Lung (tissue), 10 donors: ENCODE data around the gene BMP8B. TPM values are rescaled to one million over a fixed set of nuclear protein-coding genes. Genes with fewer than 3 reads are reported as not detected.
"Not testable (repeated sequence)": the region's sequence is repeated elsewhere in the genome, so short reads cannot be mapped to it uniquely, and the experiment has no call there.

ENCODE experiments used
- ATAC-seq: fragments of 200-7000 bp; cut with Tn5 transposase; one replicate; pipeline ENCODE4 v1.9.1; 2020; ENCODE audit warnings: moderate number of reproducible peaks; ENCODE audit not compliant: insufficient read depth, low FRiP score
- DNase-seq, 3 donors: peaks; one replicate each; pipeline ENCODE4 v3.0.0-alpha.2; 2013 to 2017
- H3K27ac ChIP-seq, 2 donors: one replicate each; pipeline ENCODE4 v1.5.1; 2013; ENCODE audit warnings: mild to moderate bottlenecking in 2 of 2, moderate library complexity in 2 of 2, control low read depth in 1 of 2, inconsistent platforms in 1 of 2, low read depth in 1 of 2, low read length in 1 of 2
- H3K27me3 ChIP-seq, 3 donors: one replicate each; pipeline ENCODE4 v1.5.1; 2013; ENCODE audit warnings: low read length in 2 of 3; ENCODE audit not compliant: control insufficient read depth in 3 of 3, insufficient read depth in 3 of 3
- H3K36me3 ChIP-seq, 4 donors: one replicate each; pipeline ENCODE4 v1.5.1; 2013; ENCODE audit warnings: low read length in 4 of 4, mild to moderate bottlenecking in 1 of 4, moderate library complexity in 1 of 4; ENCODE audit not compliant: control insufficient read depth in 4 of 4, insufficient read depth in 4 of 4
- H3K4me1 ChIP-seq, 5 donors: one replicate each; pipeline ENCODE4 v1.5.1; 2013; ENCODE audit warnings: low read length in 5 of 5, mild to moderate bottlenecking in 2 of 5, moderate library complexity in 1 of 5; ENCODE audit not compliant: control insufficient read depth in 5 of 5, insufficient read depth in 5 of 5
- H3K4me3 ChIP-seq: one replicate; pipeline ENCODE4 v1.5.1; 2013; ENCODE audit warnings: mild to moderate bottlenecking, control low read depth, moderate library complexity
- H3K9ac ChIP-seq, 2 donors: one replicate each; pipeline ENCODE4 v1.5.1; 2013; ENCODE audit warnings: low read length in 2 of 2, control low read depth in 1 of 2; ENCODE audit not compliant: insufficient read depth in 1 of 2
- H3K9me3 ChIP-seq, 4 donors: one replicate each; pipeline ENCODE4 v1.5.1; 2013; ENCODE audit warnings: low read length in 3 of 4, mild to moderate bottlenecking in 1 of 4, moderate library complexity in 1 of 4; ENCODE audit not compliant: control insufficient read depth in 4 of 4, insufficient read depth in 3 of 4
- WGBS, 2 donors: extraction: QIAGEN DNeasy Blood & Tissue Kit; methylation state at CpG; one replicate each; pipeline ENCODE4 v1.1.7; 2013; 5-methylcytosine and 5-hydroxymethylcytosine counted together
- polyA plus RNA-seq, 2 donors: library from polyadenylated mRNA; stranded (reverse); fragments of 200-250 nt; gene quantifications; one replicate each; pipeline ENCODE4 v1.2.1, GENCODE V29; 2013
- total RNA-seq, 2 donors: library from RNA; depleted of rRNA in 1 of 2; stranded (reverse); fragments of >200 nt in 1 of 2; gene quantifications; one replicate each; pipeline ENCODE4 v1.2.1, GENCODE V29; 2014 to 2021
- donor health status: Bipolar disorder and iron deficiency.
- donor health status: healthy.
- donor health status: DM: yes; HTN: yes; CAD: no.

The BMP8B gene
- total and polyA plus RNA-seq, 4 donors, result 0.63 to 4.9 (median 0.90) TPM

DNA sequence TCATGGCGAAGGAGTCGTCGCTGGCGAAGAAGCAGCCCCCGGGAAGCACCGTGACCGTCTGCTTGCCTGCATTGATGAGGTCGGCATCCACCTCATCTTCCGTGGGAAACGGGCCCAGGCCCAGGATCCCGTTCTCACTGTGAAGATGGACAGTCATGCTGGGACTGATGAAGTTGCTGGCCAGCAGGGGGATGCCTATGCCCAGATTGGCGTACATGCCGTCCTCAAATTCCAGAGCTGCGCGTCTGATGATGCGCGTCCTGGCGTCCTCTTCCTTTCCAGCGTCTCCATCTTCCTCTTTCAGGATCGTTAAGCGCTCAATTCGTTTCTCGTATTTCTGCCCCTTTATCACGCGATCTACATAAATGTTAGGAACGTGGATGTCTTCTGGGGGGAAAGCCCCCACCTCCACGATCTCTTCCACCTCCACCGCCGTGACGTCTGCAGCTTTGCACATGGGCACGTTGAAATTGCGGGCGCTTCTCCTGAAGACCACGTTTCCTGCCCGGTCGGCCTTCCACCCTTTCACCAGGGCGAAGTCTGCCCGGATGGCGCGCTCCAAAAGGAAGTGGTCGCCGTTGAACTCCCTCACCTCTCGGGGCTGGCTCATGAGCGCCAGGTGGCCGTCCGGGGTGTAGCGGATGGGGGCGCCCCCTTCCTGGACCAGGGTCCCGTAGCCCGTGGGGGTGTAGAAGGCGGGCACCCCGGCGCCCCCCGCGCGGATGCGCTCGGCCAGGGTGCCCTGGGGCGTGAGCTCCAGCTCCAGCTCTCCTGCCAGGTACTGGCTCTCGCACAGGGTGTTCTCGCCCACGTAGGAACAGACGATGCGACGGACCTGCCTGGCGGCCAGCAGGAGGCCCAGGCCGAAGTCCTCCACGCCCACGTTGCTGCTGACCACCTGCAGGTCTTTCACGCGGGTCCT is 18.3 kb downstream of the BMP8B start:
- DNase-seq, result peak in 2 of 3 donors; percentile 4 to 9
- H3K4me3 ChIP-seq, H3K36me3 ChIP-seq, ATAC-seq, H3K27ac ChIP-seq, H3K27me3 ChIP-seq, H3K9ac ChIP-seq, H3K9me3 ChIP-seq, H3K4me1 ChIP-seq: not testable (repeated sequence)
- WGBS, 2 donors, result 5 to 18% methylated on average over 21 to 23 of the region's 71 CpGs

DNA sequence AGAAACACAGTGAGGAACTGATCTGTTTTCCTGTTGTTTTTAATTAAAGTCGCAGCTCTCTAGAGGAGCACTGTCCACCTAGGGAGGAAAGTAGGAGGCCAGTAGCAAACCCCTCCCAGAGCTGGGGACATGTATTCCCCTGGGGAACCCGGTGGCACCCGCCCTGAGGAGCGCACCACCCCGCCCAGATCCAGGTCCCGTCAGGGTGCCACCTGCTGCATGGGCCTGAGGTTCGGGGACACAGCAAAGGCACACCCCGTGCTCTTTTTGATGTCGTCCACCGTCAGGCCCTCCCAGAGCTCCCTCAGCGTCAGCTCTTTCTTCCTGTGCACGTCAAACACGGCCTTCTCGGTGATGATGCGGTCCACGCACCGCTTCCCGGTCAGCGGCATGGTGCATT is 19.2 kb downstream of the BMP8B start:
- not testable (repeated sequence) for H3K9ac ChIP-seq, H3K4me3 ChIP-seq, H3K27me3 ChIP-seq, ATAC-seq, H3K4me1 ChIP-seq, H3K36me3 ChIP-seq, DNase-seq, H3K9me3 ChIP-seq, H3K27ac ChIP-seq
- 84 to 87% methylated on average over 10 to 18 of the region's 19 CpGs for WGBS, 2 donors

DNA sequence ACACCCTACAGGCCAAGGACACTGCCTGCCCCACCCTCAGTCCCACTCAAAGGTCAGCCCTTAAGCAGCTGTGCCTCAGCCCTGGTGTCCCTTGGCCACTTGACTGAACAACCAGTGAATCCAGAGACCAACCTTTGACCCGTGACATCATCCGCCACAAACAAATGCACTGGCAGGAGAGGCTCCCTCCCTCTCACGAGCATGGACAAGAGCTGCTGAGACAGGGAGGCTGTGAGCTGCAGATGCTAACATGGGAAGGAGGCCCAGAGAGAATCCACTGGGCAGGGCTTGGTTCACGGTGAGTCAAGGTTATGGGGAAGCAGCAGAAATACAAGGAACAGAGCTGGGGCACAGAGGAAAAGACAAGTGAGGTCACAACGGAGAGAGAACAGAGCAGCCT is 22.2 kb downstream of the BMP8B start:
- H3K4me3 ChIP-seq, H3K36me3 ChIP-seq, H3K9me3 ChIP-seq, H3K9ac ChIP-seq, H3K27me3 ChIP-seq, H3K27ac ChIP-seq, H3K4me1 ChIP-seq, ATAC-seq, DNase-seq: not testable (repeated sequence)
- 59 to 83% methylated on average over 1 of the region's 5 CpGs for WGBS, 2 donors

DNA sequence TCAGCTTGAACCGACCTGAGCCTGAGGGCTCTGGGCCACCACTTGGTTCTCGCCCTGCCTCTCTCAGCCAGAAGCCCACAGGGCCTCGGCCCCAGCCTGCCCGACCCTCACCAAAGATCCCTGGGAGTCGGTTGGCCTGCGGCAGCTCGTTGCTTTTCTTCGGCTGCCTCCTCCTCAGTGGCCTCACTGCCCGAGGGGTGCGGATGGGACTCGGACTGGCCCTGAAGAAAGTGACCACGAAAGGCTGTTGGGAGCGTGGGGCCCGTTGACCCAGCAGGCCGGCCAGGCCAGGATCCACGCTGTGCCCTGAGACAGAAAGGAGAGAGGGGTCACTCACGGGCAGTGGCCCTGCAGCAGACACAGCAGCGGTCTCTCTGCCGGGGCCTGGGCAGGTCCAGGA is 24.2 kb downstream of the BMP8B start:
- DNase-seq, H3K9ac ChIP-seq, H3K27ac ChIP-seq, ATAC-seq, H3K4me1 ChIP-seq, H3K9me3 ChIP-seq, H3K4me3 ChIP-seq, H3K27me3 ChIP-seq: not testable (repeated sequence)
- 89 to 92% methylated on average over 8 to 12 of the region's 19 CpGs for WGBS, 2 donors
- peaks cover 0 to 11% (median 0%) of the 10 kb centered on the region in 4 donors for H3K36me3 ChIP-seq

DNA sequence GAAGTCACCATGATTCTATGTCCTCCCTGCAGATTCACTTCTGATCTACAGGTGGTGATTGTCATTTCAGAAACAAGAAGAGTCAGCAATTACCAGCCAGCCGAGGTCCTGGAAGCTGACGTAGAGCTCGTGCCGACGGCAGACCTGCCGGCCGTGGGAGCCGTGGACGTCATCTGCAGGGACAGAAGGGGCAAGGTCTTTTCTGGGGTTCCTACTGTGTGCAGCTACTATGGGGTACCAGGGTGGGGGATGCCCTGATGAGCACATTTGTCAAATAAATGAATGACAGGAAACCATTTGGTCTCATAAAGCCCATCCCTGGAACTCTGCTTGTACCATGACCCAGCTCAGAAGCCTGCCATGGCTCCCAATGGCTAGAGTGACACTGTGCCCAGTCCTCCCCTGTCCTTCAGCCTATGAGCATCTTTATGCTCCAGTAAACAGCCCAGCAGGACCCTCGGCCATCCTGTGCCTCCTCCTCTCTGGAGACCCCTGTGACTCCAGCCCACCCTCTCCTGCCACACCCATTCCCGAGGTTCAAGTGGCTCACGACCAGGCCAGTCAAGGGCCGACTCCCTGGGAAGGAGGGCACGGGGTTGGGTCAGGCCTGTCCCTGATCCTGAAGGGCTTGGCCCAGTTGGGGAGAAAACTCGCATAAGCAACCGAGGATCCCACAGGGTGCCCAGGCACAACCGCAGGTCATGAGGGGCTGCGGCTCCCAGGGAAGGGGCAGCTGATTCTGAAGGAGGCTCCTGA is 24.9 kb downstream of the BMP8B start:
- peaks cover 0 to 12% (median 0%) of the 10 kb centered on the region in 4 donors for H3K36me3 ChIP-seq
- ATAC-seq, H3K4me1 ChIP-seq, H3K27me3 ChIP-seq, H3K27ac ChIP-seq, H3K4me3 ChIP-seq, DNase-seq, H3K9me3 ChIP-seq, H3K9ac ChIP-seq: not testable (repeated sequence)
- WGBS, 2 donors, result 83 to 90% methylated on average over 15 of the region's 18 CpGs
